H1 (cell line): Measurements from ENCODE around the gene DHH. TPM values are rescaled to one million over a fixed set of nuclear protein-coding genes. Genes with fewer than 3 reads are reported as not detected.

Experiments
- ATF3 ChIP-seq: IDR thresholded peaks from 2 replicates; pipeline ENCODE4 v1.6.1; 2011; ENCODE audit warnings: low read depth, mild to moderate bottlenecking, low read length; ENCODE audit not compliant: insufficient read depth
- BRCA1 ChIP-seq: IDR thresholded peaks from 2 replicates; pipeline ENCODE4 v1.6.1; 2012; ENCODE audit warnings: low read depth, low read length, improper control_type of control experiment
- CBX5 ChIP-seq: fragments of 300-800, 300-1000 bp; sonication (generic); IDR thresholded peaks from 2 replicates; pipeline ENCODE4 v1.7.1; 2016; ENCODE audit warnings: antibody characterized with exemption, low read length, low read depth
- CREB1 ChIP-seq: IDR thresholded peaks from 2 replicates; pipeline ENCODE4 v1.6.1; 2012; ENCODE audit warnings: inconsistent platforms
- HDAC2 ChIP-seq, 2 experiments: fragments of 300-600 bp in 1 of 2; sonication (generic) in 1 of 2; IDR thresholded peaks; 2 replicates each; pipeline ENCODE4 v1.6.1; 2011 to 2012; ENCODE audit warnings: low read depth in 2 of 2, low read length in 2 of 2, mild to moderate bottlenecking in 2 of 2, moderate library complexity in 2 of 2, borderline replicate concordance in 1 of 2, inconsistent platforms in 1 of 2
- JUN ChIP-seq: IDR thresholded peaks from 2 replicates; pipeline ENCODE4 v1.6.1; 2011; ENCODE audit warnings: low read depth, mild to moderate bottlenecking, improper control_type of control experiment, low read length
- KDM5A ChIP-seq: fragments of 200-600 bp; IDR thresholded peaks from 2 replicates; pipeline ENCODE4 v1.7.1; 2012; ENCODE audit warnings: mild to moderate bottlenecking, low read length, inconsistent platforms, mixed read lengths
- RXRA ChIP-seq: IDR thresholded peaks from 2 replicates; pipeline ENCODE4 v1.6.1; 2011; ENCODE audit warnings: low read depth, mild to moderate bottlenecking, low read length, moderate library complexity; ENCODE audit not compliant: insufficient read depth
- SP2 ChIP-seq: IDR thresholded peaks from 2 replicates; pipeline ENCODE4 v1.6.1; 2012; ENCODE audit warnings: mild to moderate bottlenecking, low read length, inconsistent platforms
- YY1 ChIP-seq: IDR thresholded peaks from 2 replicates; pipeline ENCODE4 v1.6.1; 2011; ENCODE audit warnings: low read depth, mild to moderate bottlenecking, low read length
- polyA plus RNA-seq, 7 experiments: library from polyadenylated mRNA; depleted of rRNA in 3 of 7; stranded (reverse) in 5 of 7; unstranded in 2 of 7; fragments of >200 nt in 5 of 7; fragments of 200-250 nt in 2 of 7; gene quantifications; 1 replicate in 5 of 7; 2 replicates in 1 of 7; 4 replicates in 1 of 7; pipeline versions ENCODE4 v1.2.1 to v1.2.3, GENCODE V29; 2011 to 2013; ENCODE audit warnings: missing spikeins in 2 of 7, mixed read lengths in 2 of 7
- total RNA-seq: library from RNA; stranded (reverse); fragmentation: NEBNext Ultra II Directional; extraction: Animal tissue kit (Norgen Biotek cat#: 25700); gene quantifications from 2 replicates; pipeline ENCODE4 v1.2.1, GENCODE V29; 2021
- TF ChIP-seq, protein P1 (sequence below): fragments of 300-600 bp; sonication (generic); IDR thresholded peaks from 2 replicates; pipeline ENCODE4 v1.7.1; 2012; ENCODE audit warnings: low read length, moderate library complexity, mild to moderate bottlenecking, inconsistent platforms; ENCODE audit not compliant: insufficient replicate concordance

Gene DHH
- total and polyA plus RNA-seq, 2 of the 8 experiments (the other 6 are each of a cell fraction or from before 2014, with no cell fraction given): 0.03 to 0.11 TPM

- TF ChIP-seq, protein P1, sequence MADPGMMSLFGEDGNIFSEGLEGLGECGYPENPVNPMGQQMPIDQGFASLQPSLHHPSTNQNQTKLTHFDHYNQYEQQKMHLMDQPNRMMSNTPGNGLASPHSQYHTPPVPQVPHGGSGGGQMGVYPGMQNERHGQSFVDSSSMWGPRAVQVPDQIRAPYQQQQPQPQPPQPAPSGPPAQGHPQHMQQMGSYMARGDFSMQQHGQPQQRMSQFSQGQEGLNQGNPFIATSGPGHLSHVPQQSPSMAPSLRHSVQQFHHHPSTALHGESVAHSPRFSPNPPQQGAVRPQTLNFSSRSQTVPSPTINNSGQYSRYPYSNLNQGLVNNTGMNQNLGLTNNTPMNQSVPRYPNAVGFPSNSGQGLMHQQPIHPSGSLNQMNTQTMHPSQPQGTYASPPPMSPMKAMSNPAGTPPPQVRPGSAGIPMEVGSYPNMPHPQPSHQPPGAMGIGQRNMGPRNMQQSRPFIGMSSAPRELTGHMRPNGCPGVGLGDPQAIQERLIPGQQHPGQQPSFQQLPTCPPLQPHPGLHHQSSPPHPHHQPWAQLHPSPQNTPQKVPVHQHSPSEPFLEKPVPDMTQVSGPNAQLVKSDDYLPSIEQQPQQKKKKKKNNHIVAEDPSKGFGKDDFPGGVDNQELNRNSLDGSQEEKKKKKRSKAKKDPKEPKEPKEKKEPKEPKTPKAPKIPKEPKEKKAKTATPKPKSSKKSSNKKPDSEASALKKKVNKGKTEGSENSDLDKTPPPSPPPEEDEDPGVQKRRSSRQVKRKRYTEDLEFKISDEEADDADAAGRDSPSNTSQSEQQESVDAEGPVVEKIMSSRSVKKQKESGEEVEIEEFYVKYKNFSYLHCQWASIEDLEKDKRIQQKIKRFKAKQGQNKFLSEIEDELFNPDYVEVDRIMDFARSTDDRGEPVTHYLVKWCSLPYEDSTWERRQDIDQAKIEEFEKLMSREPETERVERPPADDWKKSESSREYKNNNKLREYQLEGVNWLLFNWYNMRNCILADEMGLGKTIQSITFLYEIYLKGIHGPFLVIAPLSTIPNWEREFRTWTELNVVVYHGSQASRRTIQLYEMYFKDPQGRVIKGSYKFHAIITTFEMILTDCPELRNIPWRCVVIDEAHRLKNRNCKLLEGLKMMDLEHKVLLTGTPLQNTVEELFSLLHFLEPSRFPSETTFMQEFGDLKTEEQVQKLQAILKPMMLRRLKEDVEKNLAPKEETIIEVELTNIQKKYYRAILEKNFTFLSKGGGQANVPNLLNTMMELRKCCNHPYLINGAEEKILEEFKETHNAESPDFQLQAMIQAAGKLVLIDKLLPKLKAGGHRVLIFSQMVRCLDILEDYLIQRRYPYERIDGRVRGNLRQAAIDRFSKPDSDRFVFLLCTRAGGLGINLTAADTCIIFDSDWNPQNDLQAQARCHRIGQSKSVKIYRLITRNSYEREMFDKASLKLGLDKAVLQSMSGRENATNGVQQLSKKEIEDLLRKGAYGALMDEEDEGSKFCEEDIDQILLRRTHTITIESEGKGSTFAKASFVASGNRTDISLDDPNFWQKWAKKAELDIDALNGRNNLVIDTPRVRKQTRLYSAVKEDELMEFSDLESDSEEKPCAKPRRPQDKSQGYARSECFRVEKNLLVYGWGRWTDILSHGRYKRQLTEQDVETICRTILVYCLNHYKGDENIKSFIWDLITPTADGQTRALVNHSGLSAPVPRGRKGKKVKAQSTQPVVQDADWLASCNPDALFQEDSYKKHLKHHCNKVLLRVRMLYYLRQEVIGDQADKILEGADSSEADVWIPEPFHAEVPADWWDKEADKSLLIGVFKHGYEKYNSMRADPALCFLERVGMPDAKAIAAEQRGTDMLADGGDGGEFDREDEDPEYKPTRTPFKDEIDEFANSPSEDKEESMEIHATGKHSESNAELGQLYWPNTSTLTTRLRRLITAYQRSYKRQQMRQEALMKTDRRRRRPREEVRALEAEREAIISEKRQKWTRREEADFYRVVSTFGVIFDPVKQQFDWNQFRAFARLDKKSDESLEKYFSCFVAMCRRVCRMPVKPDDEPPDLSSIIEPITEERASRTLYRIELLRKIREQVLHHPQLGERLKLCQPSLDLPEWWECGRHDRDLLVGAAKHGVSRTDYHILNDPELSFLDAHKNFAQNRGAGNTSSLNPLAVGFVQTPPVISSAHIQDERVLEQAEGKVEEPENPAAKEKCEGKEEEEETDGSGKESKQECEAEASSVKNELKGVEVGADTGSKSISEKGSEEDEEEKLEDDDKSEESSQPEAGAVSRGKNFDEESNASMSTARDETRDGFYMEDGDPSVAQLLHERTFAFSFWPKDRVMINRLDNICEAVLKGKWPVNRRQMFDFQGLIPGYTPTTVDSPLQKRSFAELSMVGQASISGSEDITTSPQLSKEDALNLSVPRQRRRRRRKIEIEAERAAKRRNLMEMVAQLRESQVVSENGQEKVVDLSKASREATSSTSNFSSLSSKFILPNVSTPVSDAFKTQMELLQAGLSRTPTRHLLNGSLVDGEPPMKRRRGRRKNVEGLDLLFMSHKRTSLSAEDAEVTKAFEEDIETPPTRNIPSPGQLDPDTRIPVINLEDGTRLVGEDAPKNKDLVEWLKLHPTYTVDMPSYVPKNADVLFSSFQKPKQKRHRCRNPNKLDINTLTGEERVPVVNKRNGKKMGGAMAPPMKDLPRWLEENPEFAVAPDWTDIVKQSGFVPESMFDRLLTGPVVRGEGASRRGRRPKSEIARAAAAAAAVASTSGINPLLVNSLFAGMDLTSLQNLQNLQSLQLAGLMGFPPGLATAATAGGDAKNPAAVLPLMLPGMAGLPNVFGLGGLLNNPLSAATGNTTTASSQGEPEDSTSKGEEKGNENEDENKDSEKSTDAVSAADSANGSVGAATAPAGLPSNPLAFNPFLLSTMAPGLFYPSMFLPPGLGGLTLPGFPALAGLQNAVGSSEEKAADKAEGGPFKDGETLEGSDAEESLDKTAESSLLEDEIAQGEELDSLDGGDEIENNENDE: no peak
- TF ChIP-seq CBX5 (no peak), KDM5A (no peak), ATF3 (no peak), CREB1 (no peak), BRCA1 (no peak), RXRA (no peak), YY1 (no peak), JUN (no peak), HDAC2 (IDR thresholded peaks at IDR 0.05; ENCODE audit: borderline replicate concordance in 1 of 2, low read depth in 2 of 2, low read length in 2 of 2) (no peak), SP2 (no peak)
Measured at GRCh38 chr12:49084438-49084837, 10.2 kb downstream of the DHH start (continued).
